SK-N-SH (cell line): ENCODE measurements around the gene ZMPSTE24. TPM values are rescaled to one million over a fixed set of nuclear protein-coding genes. Genes with fewer than 3 reads are reported as not detected.
"Not testable (repeated sequence)": the region's sequence is repeated elsewhere in the genome, so short reads cannot be mapped to it uniquely, and the experiment has no call there.

Source experiments
- CTCF ChIA-PET: fragments of 300-600, 350-600 bp; formaldehyde crosslinking; extraction: SDS; loops from one replicate; lab custom pipeline; 2021; lab: Yijun Ruan, JAX
- POLR2A ChIA-PET: fragments of 350-600 bp; sonication (Branson Sonifier 250); formaldehyde crosslinking; extraction: SDS; loops from one replicate; lab custom pipeline; 2020; ENCODE audit warnings: antibody characterized with exemption, inconsistent platforms; lab: Yijun Ruan, JAX
- DNase-seq: peaks from one replicate; pipeline ENCODE4 v3.0.0; 2012
- H2AFZ ChIP-seq: fragments of 200-600 bp; sonication (generic); 2 replicates; pipeline ENCODE4 v1.8.1; 2016; ENCODE audit warnings: antibody characterized with exemption, mild to moderate bottlenecking, low read depth
- H3F3A ChIP-seq: fragments of 200-600 bp; sonication (generic); replicated peaks from 2 replicates; pipeline ENCODE3; 2016; ENCODE audit warnings: antibody characterized with exemption, mild to moderate bottlenecking; ENCODE audit not compliant: insufficient read depth
- H3K27ac ChIP-seq, 2 experiments: fragments of 200-500 bp in 1 of 2; fragments of 200-600 bp in 1 of 2; sonication (Bioruptor generic) in 1 of 2; sonication (generic), shearing (Covaris generic) in 1 of 2; 2 replicates each; pipeline versions ENCODE4 v1.5.1 to v1.6.1; 2014 to 2016; ENCODE audit warnings: low read depth in 2 of 2, inconsistent platforms in 1 of 2, low read length in 1 of 2, mild to moderate bottlenecking in 1 of 2, mixed read lengths in 1 of 2
- H3K27me3 ChIP-seq: fragments of 200-600 bp; sonication (generic), shearing (Covaris generic); 2 replicates; pipeline ENCODE4 v1.6.1; 2016; ENCODE audit warnings: mixed run types; ENCODE audit not compliant: insufficient read depth
- H3K36me3 ChIP-seq, 2 experiments: fragments of 200-500 bp in 1 of 2; fragments of 200-600 bp in 1 of 2; sonication (Bioruptor generic) in 1 of 2; sonication (generic) in 1 of 2; replicated peaks in 1 of 2; 2 replicates each; pipeline versions ENCODE3 to v1.5.1; 2014 to 2016; ENCODE audit warnings: low read length in 1 of 2, mild to moderate bottlenecking in 1 of 2; ENCODE audit not compliant: insufficient read depth in 2 of 2, control insufficient read depth in 1 of 2
- H3K4me1 ChIP-seq, 2 experiments: fragments of 200-500 bp in 1 of 2; fragments of 200-600 bp in 1 of 2; sonication (Bioruptor generic) in 1 of 2; sonication (generic), shearing (Covaris generic) in 1 of 2; 2 replicates each; pipeline versions ENCODE4 v1.5.1 to v1.6.1; 2014 to 2016; ENCODE audit warnings: low read depth in 1 of 2, low read length in 1 of 2, mixed run types in 1 of 2; ENCODE audit not compliant: insufficient read depth in 2 of 2, control insufficient read depth in 1 of 2
- H3K4me2 ChIP-seq: fragments of 200-600 bp; sonication (generic), shearing (Covaris generic); 2 replicates; pipeline ENCODE4 v1.6.1; 2017; ENCODE audit warnings: mixed run types
- H3K4me3 ChIP-seq, 2 experiments: fragments of 200-500 bp in 1 of 2; fragments of 200-600 bp in 1 of 2; sonication (Bioruptor generic) in 1 of 2; sonication (generic), shearing (Covaris generic) in 1 of 2; 2 replicates each; pipeline versions ENCODE4 v1.5.1 to v1.8.1; 2014 to 2016; ENCODE audit warnings: low read depth in 2 of 2, inconsistent platforms in 1 of 2, low read length in 1 of 2, mild to moderate bottlenecking in 1 of 2, mixed read lengths in 1 of 2, moderate library complexity in 1 of 2
- H3K79me2 ChIP-seq: fragments of 200-600 bp; sonication (generic); 2 replicates; pipeline ENCODE4 v1.8.1; 2017; ENCODE audit warnings: mild to moderate bottlenecking; ENCODE audit not compliant: insufficient read depth
- H3K9ac ChIP-seq: fragments of 200-600 bp; sonication (generic); 2 replicates; pipeline ENCODE4 v1.6.1; 2017; ENCODE audit warnings: mixed run types
- H3K9me2 ChIP-seq: fragments of 200-600 bp; sonication (generic); 2 replicates; pipeline ENCODE4 v1.6.1; 2017; ENCODE audit warnings: mixed run types
- H3K9me3 ChIP-seq: fragments of 200-600 bp; sonication (generic); 2 replicates; pipeline ENCODE4 v1.6.1; 2017; ENCODE audit warnings: mixed run types, mild to moderate bottlenecking, moderate library complexity
- H4K20me1 ChIP-seq: fragments of 200-600 bp; sonication (generic); 2 replicates; pipeline ENCODE4 v1.6.1; 2017; ENCODE audit warnings: mild to moderate bottlenecking, mixed run types; ENCODE audit not compliant: insufficient read depth
- EP300 ChIP-seq, 2 experiments: IDR thresholded peaks; 2 replicates each; pipeline versions ENCODE4 v1.4.0 to v1.6.1; 2012; ENCODE audit warnings: borderline replicate concordance in 1 of 2, low read depth in 1 of 2, low read length in 1 of 2
- FOXM1 ChIP-seq: IDR thresholded peaks from 2 replicates; pipeline ENCODE4 v1.4.0; 2012; ENCODE audit warnings: low read depth, mild to moderate bottlenecking
- SIN3A ChIP-seq: IDR thresholded peaks from 2 replicates; pipeline ENCODE4 v1.6.1; 2012; ENCODE audit warnings: low read depth, mild to moderate bottlenecking, low read length, moderate library complexity, borderline replicate concordance
- SMC3 ChIP-seq: IDR thresholded peaks from 2 replicates; pipeline ENCODE4 v1.6.1; 2012; ENCODE audit warnings: low read depth, low read length, improper control_type of control experiment
- TCF12 ChIP-seq: IDR thresholded peaks from 2 replicates; pipeline ENCODE4 v1.4.0; 2012
- WGBS: methylation state at CpG from one replicate; pipeline ENCODE4 v1.1.6; 2017; ENCODE audit warnings: low lambda C conversion rate; 5-methylcytosine and 5-hydroxymethylcytosine counted together
- polyA plus RNA-seq, 3 experiments: library from polyadenylated mRNA; depleted of rRNA; stranded (reverse); fragments of >200 nt; gene quantifications; 2 replicates each; pipeline ENCODE4 v1.2.3, GENCODE V29; 2012
- TF ChIP-seq, protein P1 (sequence below): IDR thresholded peaks from 2 replicates; pipeline ENCODE4 v1.4.0; 2012; ENCODE audit warnings: low read depth, borderline replicate concordance

The ZMPSTE24 gene
- polyA plus RNA-seq, 1 of the 3 experiments (the other 2 are of a cell fraction): 13.7 TPM

DNA sequence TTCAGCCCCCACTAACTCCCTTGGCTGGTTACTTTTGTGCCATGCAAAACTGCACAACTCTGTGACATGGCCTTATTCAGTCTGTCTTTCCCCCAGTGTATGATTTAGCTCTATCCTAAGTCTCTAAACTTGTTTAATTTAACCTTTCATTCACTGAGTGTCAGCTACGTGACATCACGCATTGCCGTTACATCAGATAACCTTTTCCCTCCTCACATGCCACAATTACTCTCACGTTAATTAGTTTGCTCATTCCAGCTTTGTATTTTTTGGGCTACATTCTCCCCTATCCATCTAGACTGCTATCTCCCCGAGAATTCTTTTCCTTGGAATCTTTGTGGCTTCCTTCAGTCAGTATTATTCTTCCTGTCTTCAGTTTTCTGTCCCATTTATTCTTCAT is 39.7 kb upstream of the ZMPSTE24 start:
- Histone ChIP-seq H3K9ac (no peak overlapping the region), H4K20me1 (no peaks in the 10 kb centered on the region), H3K79me2 (peaks cover 12% of the 10 kb centered on the region; the same call in 1 of the 2 replicates), H3K4me3 (no peak overlapping the region), H3K9me2 (no peaks in the 10 kb centered on the region), H3K4me1 (no peaks in the 10 kb centered on the region), H3K27ac (no peak overlapping the region), H3K36me3 (peaks cover 0 to 53% of the 10 kb centered on the region in 2 experiments), H3K27me3 (no peaks in the 10 kb centered on the region)
- WGBS: 99% methylated on average over 5 of the region's 5 CpGs
- DNase-seq: no peak
- CTCF ChIA-PET: no interaction called here
- TF ChIP-seq TCF12 (no peak), SMC3 (no peak), SIN3A (no peak)
- TF ChIP-seq, all 33 proteins: peak for 0
- H3K4me2 ChIP-seq: no peak overlapping the region
- H2AFZ ChIP-seq: no peak overlapping the region
- no peaks in the 10 kb centered on the region for H3F3A ChIP-seq
- POLR2A ChIA-PET: no interaction called here
- no peaks in the 10 kb centered on the region for H3K9me3 ChIP-seq

GRCh38 chr1:40221471-40221905 is 36.5 kb upstream of the ZMPSTE24 start:
- H3K4me1 ChIP-seq, H3K4me2 ChIP-seq, H3K9me3 ChIP-seq, H3K4me3 ChIP-seq, H3K9me2 ChIP-seq, DNase-seq, H3K9ac ChIP-seq, POLR2A ChIA-PET, H4K20me1 ChIP-seq, CTCF ChIA-PET, H2AFZ ChIP-seq, H3F3A ChIP-seq, H3K27ac ChIP-seq, H3K27me3 ChIP-seq: not testable (repeated sequence)
- peaks cover 18% of the 10 kb centered on the region; the same call in 1 of the 2 replicates for H3K79me2 ChIP-seq
- H3K36me3 ChIP-seq: peaks cover 0 to 38% of the 10 kb centered on the region in 2 experiments
- WGBS: 97% methylated on average over 18 of the region's 18 CpGs

DNA sequence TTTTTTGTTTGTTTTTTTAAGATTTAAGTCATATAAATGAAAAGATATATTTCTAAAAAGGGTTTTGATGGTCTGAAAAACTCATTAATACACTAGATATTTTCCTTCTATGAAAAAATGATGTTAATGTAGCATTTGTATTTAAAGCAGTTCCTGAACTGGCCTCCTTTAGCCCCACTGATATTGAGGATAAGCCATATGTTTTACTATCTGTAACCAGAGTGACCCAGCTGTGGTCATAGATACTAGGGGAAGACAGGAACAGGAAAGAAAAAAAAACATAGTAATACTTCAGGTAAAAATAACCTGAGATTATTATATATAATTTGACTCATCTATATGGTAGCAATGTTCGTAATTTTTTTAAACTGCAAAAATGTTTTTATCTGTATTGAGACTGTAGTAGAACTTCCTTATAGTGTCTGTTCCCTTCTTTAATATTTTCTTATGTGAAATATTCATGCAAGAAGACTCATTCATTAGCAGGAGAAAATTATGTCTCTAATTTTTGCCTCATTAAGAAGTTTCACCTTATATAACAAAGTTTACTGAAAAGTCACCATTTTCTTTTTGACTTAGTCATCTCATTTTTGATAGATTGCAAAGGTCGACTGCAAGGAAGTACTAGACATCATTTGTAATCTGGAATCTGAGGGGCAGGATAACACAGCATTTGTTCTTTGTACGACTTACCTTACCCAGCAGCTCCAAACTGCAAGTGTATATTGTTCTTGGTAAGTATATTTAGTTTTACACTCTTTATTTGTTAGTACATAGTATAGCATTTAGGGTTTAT is 35.9 kb upstream of the ZMPSTE24 start:
- Histone ChIP-seq H3K9me2 (no peaks in the 10 kb centered on the region), H3K27me3 (no peaks in the 10 kb centered on the region), H3K4me2 (no peak overlapping the region), H3K79me2 (peaks cover 18% of the 10 kb centered on the region; the same call in 1 of the 2 replicates), H3K27ac (no peak overlapping the region), H4K20me1 (no peaks in the 10 kb centered on the region), H3F3A (peaks cover 4% of the 10 kb centered on the region), H3K4me3 (no peak overlapping the region), H3K36me3 (peaks cover 0 to 32% of the 10 kb centered on the region in 2 experiments), H3K4me1 (no peaks in the 10 kb centered on the region), H3K9ac (no peak overlapping the region), H3K9me3 (no peaks in the 10 kb centered on the region), H2AFZ (no peak overlapping the region)
- DNase-seq: no peak
- TF ChIP-seq FOXM1: no peak
- TF ChIP-seq, protein P1, sequence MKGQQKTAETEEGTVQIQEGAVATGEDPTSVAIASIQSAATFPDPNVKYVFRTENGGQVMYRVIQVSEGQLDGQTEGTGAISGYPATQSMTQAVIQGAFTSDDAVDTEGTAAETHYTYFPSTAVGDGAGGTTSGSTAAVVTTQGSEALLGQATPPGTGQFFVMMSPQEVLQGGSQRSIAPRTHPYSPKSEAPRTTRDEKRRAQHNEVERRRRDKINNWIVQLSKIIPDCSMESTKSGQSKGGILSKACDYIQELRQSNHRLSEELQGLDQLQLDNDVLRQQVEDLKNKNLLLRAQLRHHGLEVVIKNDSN: no peak
- no peak for TF ChIP-seq TCF12
- no peak for TF ChIP-seq EP300 (IDR thresholded peaks at IDR 0.05; ENCODE audit: borderline replicate concordance in 1 of 2, low read depth in 1 of 2, low read length in 1 of 2)
- no peak for TF ChIP-seq SMC3
- ChIA-PET CTCF (interaction anchor here (0.6 kb wide), 1 partner anchor 78 kb away, joined by 3 read pairs; no protein-coding TSS in a partner anchor), POLR2A (no interaction called here)
- 83% methylated on average over 3 of the region's 3 CpGs for WGBS
